Cardiac septum (tissue), 1 donor: ENCODE measurements around the gene TMEM33. TPM values are rescaled to one million over a fixed set of nuclear protein-coding genes. Genes with fewer than 3 reads are reported as not detected.

ENCODE experiments used
- DNase-seq: peaks from one replicate; pipeline ENCODE4 v3.0.0-alpha.2; 2020; ENCODE audit warnings: low spot score
- intact Hi-C: fragments of 100-400 bp; cut with DNase I; formaldehyde crosslinking; loops from one replicate; pipeline ENCODE4 v1.14.0; 2022
- total RNA-seq: library from RNA; stranded (reverse); fragmentation: NEBNext Ultra II Directional; extraction: Animal tissue kit (Norgen Biotek cat#: 25700); gene quantifications from one replicate; pipeline ENCODE4 v1.2.1, GENCODE V29; 2021
- donor health status: DM: no; HTN: no; CAD: no.

TMEM33 gene
- total RNA-seq, 1 donor from 2014 or later: 27.2 TPM

DNA sequence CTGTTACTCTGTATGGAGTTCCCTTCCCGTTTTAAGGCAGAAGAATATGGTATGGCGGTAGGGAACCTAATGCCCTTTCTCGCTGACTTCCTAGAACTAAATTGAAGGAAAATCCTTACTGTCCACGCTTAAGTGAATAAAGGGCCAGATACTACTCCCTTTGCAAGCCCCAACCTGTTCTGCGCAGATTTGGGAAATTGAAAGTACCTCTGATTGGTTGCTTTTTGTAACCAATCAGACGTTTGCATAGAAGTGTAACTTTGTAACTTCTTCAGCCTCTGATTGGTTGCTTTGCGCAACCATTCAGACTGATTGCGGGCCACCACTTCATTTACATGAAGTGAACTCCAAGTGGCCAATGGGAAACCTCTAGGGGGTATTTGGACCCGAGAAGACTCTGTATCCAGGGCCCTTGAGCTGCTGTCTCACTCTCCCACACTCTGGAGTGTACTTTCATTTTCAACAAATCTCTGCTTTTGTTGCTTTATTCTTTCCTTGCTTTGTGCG, 1.2 kb upstream of the TMEM33 start:
- intact Hi-C loops: no loop called here
- DNase-seq: no peak

DNA sequence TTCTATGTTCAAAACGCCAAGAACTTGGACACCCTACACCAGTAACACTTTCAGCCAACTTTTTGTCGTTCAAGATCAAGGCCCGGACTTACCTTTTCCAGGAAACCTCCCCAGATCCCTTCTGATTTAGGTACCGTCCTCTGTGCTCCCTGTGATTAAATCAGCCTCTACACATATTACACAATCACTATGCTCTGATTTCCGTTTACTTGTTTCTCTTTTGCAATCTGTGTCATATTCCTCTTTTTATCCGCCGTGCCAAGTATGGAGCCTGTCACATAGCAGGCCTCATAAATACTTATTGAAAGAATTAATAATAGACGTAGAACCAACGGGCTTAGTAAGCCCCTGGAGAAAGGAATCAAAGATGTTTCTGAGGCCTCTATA, 722 bp upstream of the TMEM33 start:
- DNase-seq: no peak
- intact Hi-C loops: no loop called here

GRCh38 chr4:41935652-41936021, 408 bp downstream of the TMEM33 start:
- no peak for DNase-seq
- intact Hi-C loops: loop anchor here (5.0 kb wide), 1 partner anchor 52 kb away; no protein-coding TSS in a partner anchor

- DNase-seq: no peak
- intact Hi-C loops: loop anchor here (5.0 kb wide), 1 partner anchor 48 kb away; no protein-coding TSS in a partner anchor
These were observed 3.9 kb downstream of the TMEM33 start for GRCh38 chr4:41939016-41939626.

DNA sequence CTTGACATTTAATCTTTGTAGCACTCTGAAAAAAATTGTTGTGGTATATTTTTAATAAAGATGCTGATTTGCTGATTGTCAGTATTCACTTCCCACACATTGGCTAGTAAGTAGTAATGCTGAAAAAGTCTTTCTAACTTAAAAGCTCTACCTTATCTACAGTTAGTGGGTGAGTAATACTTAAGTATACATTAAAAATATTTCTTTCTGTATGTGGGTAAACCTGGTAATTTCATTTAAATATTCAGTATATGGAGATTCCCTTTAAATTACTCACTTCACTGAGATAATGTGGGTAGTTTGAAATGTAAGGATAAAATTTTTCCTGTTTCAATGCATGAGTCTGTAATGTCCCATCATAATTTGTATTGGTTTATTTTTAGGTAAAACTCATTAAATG, 5.6 kb downstream of the TMEM33 start:
- intact Hi-C loops: no loop called here
- DNase-seq: no peak

DNA sequence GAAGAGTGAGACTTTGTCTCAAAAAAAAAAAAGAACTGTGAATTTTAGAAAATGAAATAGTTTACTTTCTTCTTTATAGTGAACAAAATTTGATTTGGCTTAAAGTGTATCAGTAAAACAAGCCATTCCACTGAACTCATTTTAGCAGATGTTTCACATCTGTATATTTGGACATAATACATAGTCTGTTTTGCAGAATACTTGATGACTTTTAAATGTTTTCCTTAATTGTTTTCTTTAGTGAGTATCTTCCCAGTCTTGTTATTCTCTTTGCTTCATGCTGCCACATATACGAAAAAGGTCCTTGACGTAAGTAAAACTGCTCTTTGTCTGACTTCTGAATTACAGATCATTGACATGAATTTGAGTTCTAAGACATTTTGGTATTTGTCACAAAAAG, 8.3 kb downstream of the TMEM33 start:
- DNase-seq: no peak
- intact Hi-C loops: no loop called here

DNA sequence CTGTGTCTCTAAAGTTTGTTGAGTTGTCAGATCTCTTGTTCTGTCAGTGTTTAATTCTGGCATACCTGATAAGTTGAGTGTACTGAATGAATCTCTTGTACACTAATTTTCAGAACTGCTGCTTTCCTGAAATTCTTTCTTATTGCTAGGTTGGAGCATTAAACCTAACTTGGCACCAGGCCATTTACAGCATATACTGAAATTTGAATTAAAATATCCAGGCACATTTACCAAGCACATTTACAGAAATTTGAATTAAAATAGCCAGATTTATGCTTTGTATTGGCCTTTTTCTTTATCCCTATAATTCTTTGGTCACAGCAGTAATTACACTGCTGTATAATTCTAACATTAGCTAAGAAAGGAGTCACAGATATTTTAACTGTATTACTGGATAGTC, 8.9 kb downstream of the TMEM33 start:
- no peak for DNase-seq
- intact Hi-C loops: no loop called here

GRCh38 chr4:41949531-41949930, 14.3 kb downstream of the TMEM33 start:
- no peak for DNase-seq
- intact Hi-C loops: no loop called here

DNA sequence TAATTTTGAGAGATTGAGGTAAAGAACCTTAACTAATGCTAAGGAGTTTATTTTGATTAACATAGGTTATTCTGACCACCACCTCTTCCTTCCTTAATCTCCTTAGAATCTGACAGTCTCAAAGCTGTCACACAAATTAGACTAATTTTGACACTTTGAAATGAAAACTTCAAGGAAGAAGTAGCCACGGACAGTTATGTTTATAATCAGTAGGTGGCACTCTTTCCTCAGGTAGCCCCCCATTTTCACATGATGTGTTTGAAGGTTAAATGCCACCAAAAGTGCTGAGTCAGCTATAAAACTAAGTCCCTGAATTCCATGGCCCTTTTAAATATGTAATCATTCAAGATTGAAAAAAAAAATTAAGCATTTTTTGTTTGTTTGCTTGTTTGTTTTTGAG, 22.4 kb downstream of the TMEM33 start:
- intact Hi-C loops: no loop called here
- DNase-seq: no peak

GRCh38 chr4:41963105-41963504, 27.9 kb downstream of the TMEM33 start:
- no peak for DNase-seq
- intact Hi-C loops: no loop called here

DNA sequence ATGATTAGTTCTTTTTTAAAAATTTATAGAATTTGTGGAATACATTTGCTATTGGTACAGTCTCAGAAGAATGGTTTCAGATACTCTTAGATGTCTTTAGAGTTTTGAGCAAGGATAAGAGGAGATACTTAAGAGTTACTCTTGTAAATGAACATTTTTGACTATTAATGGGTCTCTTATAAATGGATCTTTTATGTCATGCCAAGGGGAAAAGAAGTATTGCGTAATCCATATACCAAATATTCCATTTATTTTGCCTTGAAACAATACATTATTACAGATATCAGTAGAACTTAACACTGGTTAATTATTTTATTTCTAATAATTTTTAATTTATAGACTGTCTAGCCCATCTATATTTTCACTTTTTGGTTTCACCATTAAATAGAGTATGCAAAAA, 29.2 kb downstream of the TMEM33 start:
- intact Hi-C loops: no loop called here
- no peak for DNase-seq

- no peak for DNase-seq
- intact Hi-C loops: no loop called here
These were observed 32.2 kb downstream of the TMEM33 start for GRCh38 chr4:41967392-41967791.

- no peak for DNase-seq
- intact Hi-C loops: no loop called here
These were observed 34.4 kb downstream of the TMEM33 start for GRCh38 chr4:41969671-41970070.

- intact Hi-C loops: no loop called here
These were observed 40.1 kb downstream of the TMEM33 start for GRCh38 chr4:41975341-41975740.

GRCh38 chr4:41976775-41977516, 41.7 kb downstream of the TMEM33 start:
- DNase-seq: no peak
- intact Hi-C loops: no loop called here

More at GRCh38 chr4:41975341-41975740, 40.1 kb downstream of the TMEM33 start:
- DNase-seq: no peak

DNA sequence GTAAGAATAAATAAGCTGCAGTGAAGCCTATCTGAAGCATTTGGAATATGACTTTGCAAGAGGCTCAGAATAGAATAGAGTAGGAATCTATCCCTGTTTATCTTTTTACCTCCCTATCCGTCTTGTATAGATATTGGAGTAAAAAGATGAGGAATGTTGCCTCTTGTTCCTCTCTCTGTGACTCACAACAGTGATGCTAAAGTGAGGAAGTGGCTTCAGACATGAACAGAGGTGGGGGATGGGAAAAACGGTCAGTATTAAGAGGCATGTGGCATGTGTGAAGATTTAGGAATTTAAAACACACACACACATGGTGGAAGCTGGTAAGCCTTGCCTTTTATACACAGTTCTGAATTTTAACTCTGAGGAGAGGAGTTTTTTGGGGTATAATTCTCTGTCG, 42.5 kb downstream of the TMEM33 start:
- no peak for DNase-seq

DNA sequence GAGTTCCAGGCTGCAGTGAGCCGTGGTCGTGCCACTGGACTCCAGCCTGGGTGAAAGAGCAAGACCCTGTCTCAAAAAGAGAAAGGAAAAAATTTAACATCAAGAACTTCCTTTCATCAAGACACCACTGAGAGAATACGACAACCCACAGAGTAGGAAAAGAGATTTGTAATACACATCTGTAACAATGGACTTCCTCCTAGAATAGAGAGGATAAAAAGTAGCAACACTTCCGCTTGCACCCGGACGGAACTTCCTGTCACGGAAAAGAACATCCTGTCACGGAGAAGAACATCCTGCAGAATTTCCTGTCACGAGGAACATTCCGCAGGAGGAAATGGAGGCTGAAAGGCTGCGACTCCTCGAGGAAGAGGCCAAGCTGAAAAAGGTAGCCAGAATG, 46.2 kb downstream of the TMEM33 start, which contains the start of gene DCAF4L1:
Gene DCAF4L1 (plus strand): TSS at position 301 of the 400 bp plus-strand sequence. CDS start 37 bp downstream, at position 338.
- DNase-seq: no peak
- intact Hi-C loops: no loop called here

More for the DNA sequence above, 42.5 kb downstream of the TMEM33 start:
- intact Hi-C loops: no loop called here

GRCh38 chr4:41982716-41983115, 47.5 kb downstream of the TMEM33 start:
- DNase-seq: no peak
- intact Hi-C loops: no loop called here

GRCh38 chr4:41985151-41985550, 49.9 kb downstream of the TMEM33 start:
- intact Hi-C loops: loop anchor here (5.0 kb wide), 1 partner anchor 48 kb away; the partner anchor contains the start of gene TMEM33
- no peak for DNase-seq

DNA sequence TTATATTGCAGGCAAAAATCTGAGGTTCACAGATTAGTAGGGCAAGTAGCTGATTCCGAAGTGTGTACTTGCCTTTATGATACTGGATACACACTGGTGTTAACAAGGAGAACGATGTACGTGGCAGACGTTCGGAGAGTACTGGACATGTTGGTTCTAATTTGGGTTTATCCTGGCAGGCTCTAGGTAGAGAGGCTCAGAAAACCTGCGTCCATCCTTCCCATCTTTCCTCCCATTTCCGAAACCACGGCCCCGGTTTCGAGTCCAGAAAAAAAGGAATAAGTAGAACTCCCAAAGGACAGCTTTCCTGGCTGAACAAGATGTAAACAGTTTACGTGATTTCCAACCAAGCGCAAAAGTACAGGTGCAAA, 54.8 kb downstream of the TMEM33 start:
- intact Hi-C loops: loop anchor here (5.0 kb wide), 1 partner anchor 53 kb away; the partner anchor contains the start of gene TMEM33
- DNase-seq: no peak
